GM12878 (cell line): ENCODE results near the gene NFASC. TPM values are rescaled to one million over a fixed set of nuclear protein-coding genes. Genes with fewer than 3 reads are reported as not detected.

Source experiments
- ATAC-seq: fragments of 200-7000 bp; cut with Tn5 transposase; 3 replicates; pipeline ENCODE4 v1.9.1; 2020; ENCODE audit warnings: mild to moderate bottlenecking, moderate library complexity
- Bru-seq: library from RNA; stranded (reverse); fragments of 400-500 nt; gene quantifications from one replicate; lab custom pipeline; 2021; lab: Mats Ljungman, UMichigan
- BruChase-seq, 2 experiments: library from RNA; stranded (reverse); fragments of 400-500 nt; gene quantifications; one replicate each; lab custom pipeline; 2021; lab: Mats Ljungman, UMichigan
- BruUV-seq: library from RNA; stranded (reverse); fragments of 400-500 nt; replicated peaks from 2 replicates; lab custom pipeline; 2021; lab: Mats Ljungman, UMichigan
- CTCF ChIA-PET: fragments of 300-600 bp; sonication (Branson Sonifier 250); formaldehyde crosslinking; extraction: SDS; loops from one replicate; lab custom pipeline; 2021; ENCODE audit warnings: inconsistent platforms; lab: Yijun Ruan, JAX
- POLR2A ChIA-PET: fragments of 350-600 bp; formaldehyde crosslinking; extraction: SDS; loops from one replicate; lab custom pipeline; 2021; ENCODE audit warnings: inconsistent platforms; lab: Charles Lee
- RAD21 ChIA-PET: fragments of 300-600 bp; sonication (Branson Sonifier 250); formaldehyde crosslinking; loops from one replicate; lab custom pipeline; 2023; ENCODE audit warnings: antibody characterized with exemption; ENCODE audit not compliant: unreplicated experiment; lab: Charles Lee
- SMC1A ChIA-PET: fragments of 300-600 bp; sonication (Branson Sonifier 250); formaldehyde crosslinking; loops from one replicate; lab custom pipeline; 2023; ENCODE audit not compliant: unreplicated experiment, uncharacterized antibody; lab: Charles Lee
- DNase-seq: peaks from one replicate; pipeline ENCODE4 v3.0.0-alpha.2; 2011; ENCODE audit warnings: low read depth, low spot score
- FAIRE-seq: peaks from 3 replicates; lab custom pipeline; 2011; peaks lifted over from hg19 to GRCh38; lab: Jason Lieb, UNC
- H2AFZ ChIP-seq: 2 replicates; pipeline ENCODE4 v1.6.0; 2011; ENCODE audit warnings: low read depth, low read length, control low read depth; ENCODE audit not compliant: control insufficient read depth
- H3K27ac ChIP-seq: 2 replicates; pipeline ENCODE4 v1.5.1; 2011; ENCODE audit warnings: control low read depth; ENCODE audit not compliant: control insufficient read depth, insufficient read depth
- H3K27me3 ChIP-seq, 2 experiments: replicated peaks in 1 of 2; 2 replicates each; pipeline versions ENCODE4 v1.6.0 to v1.6.1; 2011; ENCODE audit warnings: low read length in 1 of 2; ENCODE audit not compliant: control insufficient read depth in 2 of 2, insufficient read depth in 2 of 2
- H3K36me3 ChIP-seq, 2 experiments: 2 replicates each; pipeline ENCODE4 v1.5.1; 2011; ENCODE audit warnings: low read length in 1 of 2; ENCODE audit not compliant: control insufficient read depth in 2 of 2, insufficient read depth in 2 of 2
- H3K4me1 ChIP-seq: 2 replicates; pipeline ENCODE4 v1.6.1; 2011; ENCODE audit warnings: mild to moderate bottlenecking, low read length, moderate library complexity, mixed read lengths; ENCODE audit not compliant: control insufficient read depth, insufficient read depth
- H3K4me2 ChIP-seq: 2 replicates; pipeline ENCODE4 v1.6.0; 2011; ENCODE audit warnings: control low read depth; ENCODE audit not compliant: control insufficient read depth, insufficient read depth
- H3K4me3 ChIP-seq: fragments of 200-600 bp; sonication (generic); 2 replicates; pipeline ENCODE4 v1.5.1; 2016
- H3K79me2 ChIP-seq: 2 replicates; pipeline ENCODE4 v1.6.0; 2011; ENCODE audit warnings: low read length; ENCODE audit not compliant: control insufficient read depth, insufficient read depth
- H3K9ac ChIP-seq: 2 replicates; pipeline ENCODE4 v1.8.0; 2011; ENCODE audit warnings: low read length, control low read depth, mixed read lengths; ENCODE audit not compliant: control insufficient read depth, insufficient read depth
- H3K9me3 ChIP-seq: replicated peaks from 3 replicates; pipeline ENCODE4 v1.5.1; 2011; ENCODE audit warnings: mild to moderate bottlenecking, low read length; ENCODE audit not compliant: control insufficient read depth, insufficient read depth
- H4K20me1 ChIP-seq: 2 replicates; pipeline ENCODE4 v1.6.0; 2011; ENCODE audit not compliant: control insufficient read depth, insufficient read depth
- ASH2L ChIP-seq: fragments of 300-600, 200-600 bp; sonication (generic); IDR thresholded peaks from 2 replicates; pipeline ENCODE4 v1.6.1; 2017; ENCODE audit warnings: low read depth, mild to moderate bottlenecking, borderline replicate concordance
- ETV6 ChIP-seq, 2 experiments: fragments of 450-650 bp in 1 of 2; IDR thresholded peaks in 1 of 2; conservative IDR thresholded peaks in 1 of 2; 2 replicates each; pipeline ENCODE4 v1.6.1; 2014; ENCODE audit warnings: antibody characterized with exemption in 1 of 2, borderline replicate concordance in 1 of 2, low read depth in 1 of 2, mild to moderate bottlenecking in 1 of 2, moderate library complexity in 1 of 2
- FOXM1 ChIP-seq: IDR thresholded peaks from 2 replicates; pipeline ENCODE4 v1.6.1; 2012; ENCODE audit warnings: low read depth, mild to moderate bottlenecking, inconsistent platforms, low read length, moderate library complexity
- KDM1A ChIP-seq: fragments of 200-600 bp; sonication (generic); IDR thresholded peaks from 2 replicates; pipeline ENCODE4 v1.6.1; 2016; ENCODE audit warnings: borderline replicate concordance
- WGBS: methylation state at CpG from one replicate; pipeline ENCODE4 v1.1.6; 2016; ENCODE audit warnings: low lambda C conversion rate; ENCODE audit not compliant: insufficient replicate concordance, insufficient coverage; ENCODE audit errors: missing lambda C conversion rate; 5-methylcytosine and 5-hydroxymethylcytosine counted together
- in situ Hi-C: fragments of 300-500 bp; cut with MboI; formaldehyde crosslinking; loops from 9 replicates; pipeline ENCODE4 v1.14.3; 2018; ENCODE audit warnings: mixed read lengths
- intact Hi-C: fragments of 100-400 bp; cut with micrococcal nuclease; formaldehyde crosslinking; loops from one replicate; pipeline ENCODE4 v1.14.2; 2022; ENCODE audit not compliant: unreplicated experiment
- long read RNA-seq, 2 experiments: library from polyadenylated mRNA; unstranded; transcript quantifications; one replicate each; pipeline ENCODE4 v2.0.0, GENCODE V29; 2019 to 2020
- polyA minus RNA-seq, 3 experiments: library from RNA; depleted of rRNA, polyadenylated mRNA; stranded (reverse); fragments of >200 nt; gene quantifications; 2 replicates each; pipeline ENCODE4 v1.2.3, GENCODE V29; 2011
- polyA plus RNA-seq, 11 experiments: library from polyadenylated mRNA; depleted of rRNA in 4 of 11; unstranded in 6 of 11; stranded (reverse) in 5 of 11; fragments of >200 nt; fragmentation: Nextera tagmentation in 4 of 11; fragmentation: Illumina TruSeq in 1 of 11; extraction: Ambion mirVana in 4 of 11; extraction: Trizol in 1 of 11; gene quantifications; 1 replicate in 1 of 11; 2 replicates in 10 of 11; pipeline versions ENCODE4 v1.2.1 to v1.2.3, GENCODE V29; 2011 to 2016; ENCODE audit warnings: inconsistent platforms in 2 of 11, missing spikeins in 2 of 11, low read depth in 1 of 11
- total RNA-seq, 4 experiments: library from RNA; depleted of rRNA in 3 of 4; stranded (reverse); fragments of >200 nt in 3 of 4; fragmentation: Illumina TruSeq in 1 of 4; extraction: Trizol in 1 of 4; gene quantifications; 2 replicates each; pipeline versions ENCODE4 v1.2.1 to v1.2.3, GENCODE V29; 2013 to 2021

NFASC gene
- total RNA-seq (2013; cell fraction: nucleolus; rRNA removed) = 1.0 and 1.2 TPM in 2 replicates
- 0.05 TPM in 1 of 2 replicates, not detected in the other for total RNA-seq (2014; rRNA removed)
- 0.31 TPM in 1 of 2 replicates, not detected in the other for total RNA-seq (2014; rRNA removed; fragmentation: Illumina TruSeq; extraction: Trizol)
- 0.16 and 0.23 TPM in 2 replicates for total RNA-seq (2021)
- not detected for polyA plus RNA-seq (2011; ENCODE audit: low read depth)
- 0.04 TPM in 1 of 2 replicates, not detected in the other for polyA plus RNA-seq (2011; rRNA removed)
- polyA plus RNA-seq (2011; cell fraction: cytosol; rRNA removed) = 0.06 and 0.07 TPM in 2 replicates
- polyA plus RNA-seq (2011; cell fraction: nucleus; rRNA removed) = 0.10 and 0.13 TPM in 2 replicates
- 0.11 and 0.23 TPM in 2 replicates for polyA plus RNA-seq (2012)
- polyA plus RNA-seq (2014; fragmentation: Illumina TruSeq; extraction: Trizol) = 0.04 and 0.06 TPM in 2 replicates
- polyA plus RNA-seq (2014; fragmentation: Nextera tagmentation; extraction: Ambion mirVana) = not detected
- polyA plus RNA-seq (2014; rRNA removed) = 0.01 and 0.19 TPM in 2 replicates
- under 1 TPM in 1 of 2 experiments, not detected in 1; 0.05 TPM for polyA plus RNA-seq (2016; fragmentation: Nextera tagmentation; extraction: Ambion mirVana)
- polyA minus RNA-seq (2011; rRNA and poly(A)+ RNA removed) = not detected in 2 replicates
- not detected in 2 replicates for polyA minus RNA-seq (2011; cell fraction: cytosol; rRNA and poly(A)+ RNA removed)
- polyA minus RNA-seq (2011; cell fraction: nucleus; rRNA and poly(A)+ RNA removed) = not detected in 2 replicates
- percentile 7 among the genes with signal in this experiment for Bru-seq, nascent RNA
- BruChase-seq, experiment 1, labeled RNA remaining after a 6-hour chase = percentile 6 among the genes with signal in this experiment
- BruChase-seq, experiment 2, labeled RNA remaining after a 2-hour chase = percentile 4 among the genes with signal in this experiment
- long read RNA-seq, experiment 1 = 0 reads
- long read RNA-seq, experiment 2, partial matches to known transcripts = 0 of 1 reads
- long read RNA-seq, experiment 2, other reads (novel, unspliced or antisense) = 1 of 1 reads

DNA sequence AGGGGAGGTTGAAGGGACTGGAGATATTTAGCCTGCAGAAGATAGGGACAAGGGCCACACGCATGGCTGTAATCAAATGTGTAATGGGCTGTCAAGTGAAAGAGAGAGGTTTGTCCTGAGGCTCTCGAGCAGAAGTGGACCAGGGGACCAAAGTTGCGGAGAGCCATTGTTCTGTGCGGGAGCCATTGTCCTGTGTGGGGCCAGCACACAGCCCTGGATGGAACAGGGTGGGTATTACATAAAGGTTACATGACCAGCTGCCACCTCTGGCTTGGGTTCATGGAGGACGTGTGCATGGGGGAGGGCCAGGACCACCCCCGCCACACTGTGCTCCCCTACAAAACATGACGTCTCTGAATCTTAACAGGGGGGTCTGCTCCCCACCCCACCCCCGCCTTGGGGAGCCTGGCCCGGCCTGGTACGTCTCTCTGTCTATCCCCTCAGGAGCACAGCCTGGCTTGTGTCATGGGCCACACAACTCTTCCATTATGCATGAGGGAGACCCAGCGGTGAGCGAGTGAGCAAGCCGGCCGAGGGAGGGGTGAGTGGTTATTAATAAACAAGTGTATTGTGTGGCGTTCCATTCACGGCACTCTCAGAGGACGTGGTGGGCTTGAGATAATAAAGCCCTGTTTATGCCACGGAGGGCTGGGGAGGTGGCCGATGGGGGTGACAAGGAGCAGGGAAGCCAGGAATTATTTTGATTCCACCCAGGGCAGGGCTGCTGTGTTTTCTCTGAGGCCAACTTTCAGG is at the start of gene NFASC:
NFASC (plus strand) TSS at position 703 of the 753 bp plus-strand sequence. CDS start 73,454 bp downstream, outside the sequence.
- BruUV-seq = no TSS peak
- SMC1A ChIA-PET = no interaction called here
- Histone ChIP-seq H3K27ac (no peak within 1 kb of the TSS), H4K20me1 (no peaks in the 10 kb centered on the region), H3K4me2 (no peak within 1 kb of the TSS), H3K36me3 (no peaks in the 10 kb centered on the region), H3K79me2 (no peaks in the 10 kb centered on the region), H3K27me3 (peaks cover 0 to 3% of the 10 kb centered on the region in 2 experiments; a peak in 3 of 4 replicates), H3K4me1 (no peaks in the 10 kb centered on the region), H3K9me3 (no peaks in the 10 kb centered on the region), H2AFZ (no peak within 1 kb of the TSS), H3K4me3 (no peak within 1 kb of the TSS), H3K9ac (no peak within 1 kb of the TSS)
- intact Hi-C loops (no loop called here), in situ Hi-C loops (no loop called here)
- RAD21 ChIA-PET = no interaction called here
- POLR2A ChIA-PET = no interaction called here
- CTCF ChIA-PET = no interaction called here
- ATAC-seq = no peak
- DNase-seq = no peak
- TF ChIP-seq KDM1A = no peak
- no peak for TF ChIP-seq ASH2L
- TF ChIP-seq FOXM1 = no peak
- no peak for TF ChIP-seq ETV6 (conservative IDR thresholded peaks at IDR 0.05 in 1 of 2, IDR thresholded peaks at IDR 0.05 in 1 of 2; ENCODE audit: borderline replicate concordance in 1 of 2, low read depth in 1 of 2)
- WGBS = 37% methylated on average over 19 of the region's 19 CpGs
- no peak for FAIRE-seq
